ENCODE measurements around the gene ARF4. TPM values are rescaled to one million over a fixed set of nuclear protein-coding genes. Genes with fewer than 3 reads are reported as not detected.
"Not testable (repeated sequence)": the region's sequence is repeated elsewhere in the genome, so short reads cannot be mapped to it uniquely, and the experiment has no call there.

The ARF4 gene
- total RNA-seq = 132 TPM

- DNase-seq (ENCODE audit: low spot score in 2 of 2) (peak; percentile 89 to 94), FAIRE-seq (no peak)
These were observed at the start of gene ARF4 for GRCh38 chr3:57597127-57597923. TSS of gene ARF4 (minus strand) at chr3:57597344. CDS start at chr3:57597140, 204 bp downstream.

GRCh38 chr3:57646723-57647122 is 49.6 kb upstream of the ARF4 start:
- DNase-seq (ENCODE audit: low spot score in 2 of 2) = peak in 1 of 2 donors; percentile 13

GRCh38 chr3:57644740-57645139 is 47.6 kb upstream of the ARF4 start:
- DNase-seq (ENCODE audit: low spot score in 2 of 2) (no peak), FAIRE-seq (no peak)

More at GRCh38 chr3:57646723-57647122, 49.6 kb upstream of the ARF4 start:
- no peak for FAIRE-seq

- no peak for FAIRE-seq
- no peak for DNase-seq (ENCODE audit: low spot score in 2 of 2)
These were observed 40.2 kb upstream of the ARF4 start for GRCh38 chr3:57637391-57637790.

GRCh38 chr3:57634259-57634658 is 37.1 kb upstream of the ARF4 start:
- not testable (repeated sequence) for FAIRE-seq; DNase-seq (ENCODE audit: low spot score in 2 of 2)

- DNase-seq (ENCODE audit: low spot score in 2 of 2) (no peak), FAIRE-seq (no peak)
These were observed 30.8 kb upstream of the ARF4 start for GRCh38 chr3:57627976-57628375.

GRCh38 chr3:57624801-57625200 is 27.7 kb upstream of the ARF4 start:
- DNase-seq (ENCODE audit: low spot score in 2 of 2) (no peak), FAIRE-seq (no peak)

- DNase-seq (ENCODE audit: low spot score in 2 of 2) (no peak), FAIRE-seq (no peak)
These were observed 25.2 kb upstream of the ARF4 start for GRCh38 chr3:57622362-57622761.

- FAIRE-seq (no peak), DNase-seq (ENCODE audit: low spot score in 2 of 2) (no peak)
These were observed 20.6 kb upstream of the ARF4 start for GRCh38 chr3:57617739-57618138.

GRCh38 chr3:57616233-57616632 is 19.1 kb upstream of the ARF4 start:
- no peak for FAIRE-seq
- no peak for DNase-seq (ENCODE audit: low spot score in 2 of 2)

- DNase-seq (ENCODE audit: low spot score in 2 of 2); FAIRE-seq: not testable (repeated sequence)
These were observed 14.7 kb upstream of the ARF4 start for GRCh38 chr3:57611870-57612269.

- no peak for DNase-seq (ENCODE audit: low spot score in 2 of 2)
- no peak for FAIRE-seq
These were observed 8.5 kb upstream of the ARF4 start for GRCh38 chr3:57605683-57606082.

- FAIRE-seq (no peak), DNase-seq (ENCODE audit: low spot score in 2 of 2) (no peak)
These were observed 7.8 kb upstream of the ARF4 start for GRCh38 chr3:57604971-57605370.

- DNase-seq (ENCODE audit: low spot score in 2 of 2) (no peak), FAIRE-seq (no peak)
These were observed 3.1 kb upstream of the ARF4 start for GRCh38 chr3:57600195-57600594.

GRCh38 chr3:57598765-57599360 is 1.7 kb upstream of the ARF4 start:
- no peak for FAIRE-seq

GRCh38 chr3:57596495-57597126 is 533 bp downstream of the ARF4 start:
- DNase-seq (ENCODE audit: low spot score in 2 of 2) (peak; percentile 30 to 37), FAIRE-seq (no peak)

More at GRCh38 chr3:57598765-57599360, 1.7 kb upstream of the ARF4 start:
- no peak for DNase-seq (ENCODE audit: low spot score in 2 of 2)

GRCh38 chr3:57594576-57594975 is 2.6 kb downstream of the ARF4 start:
- FAIRE-seq = no peak
- no peak for DNase-seq (ENCODE audit: low spot score in 2 of 2)

GRCh38 chr3:57594144-57594543 is 3.0 kb downstream of the ARF4 start:
- FAIRE-seq = no peak
- no peak for DNase-seq (ENCODE audit: low spot score in 2 of 2)

- FAIRE-seq (no peak), DNase-seq (ENCODE audit: low spot score in 2 of 2) (no peak)
These were observed 4.8 kb downstream of the ARF4 start for GRCh38 chr3:57592306-57592705.

GRCh38 chr3:57587905-57588304 is 9.2 kb downstream of the ARF4 start:
- FAIRE-seq (no peak), DNase-seq (ENCODE audit: low spot score in 2 of 2) (no peak)

GRCh38 chr3:57586778-57587177 is 10.4 kb downstream of the ARF4 start:
- DNase-seq (ENCODE audit: low spot score in 2 of 2) (no peak), FAIRE-seq (no peak)
